OCI-LY7 (cell line): ENCODE data around the gene DDX25. TPM values are rescaled to one million over a fixed set of nuclear protein-coding genes. Genes with fewer than 3 reads are reported as not detected.
A peak's percentile ranks its signal among the peaks of the same experiment; 100 is the strongest.

Source experiments
- BruUV-seq: library from RNA; stranded (reverse); fragments of 400-500 nt; replicated peaks from 2 replicates; lab custom pipeline; 2021; lab: Mats Ljungman, UMichigan
- CTCF ChIA-PET: fragments of 300-600 bp; sonication (Branson Sonifier 250); formaldehyde crosslinking; loops from one replicate; lab custom pipeline; 2022; ENCODE audit warnings: antibody characterized with exemption; ENCODE audit not compliant: unreplicated experiment; lab: Charles Lee
- POLR2A ChIA-PET: fragments of 300-600 bp; sonication (Branson Sonifier 250); formaldehyde crosslinking; loops from one replicate; lab custom pipeline; 2022; ENCODE audit warnings: antibody characterized with exemption; lab: Charles Lee
- DNase-seq: peaks from one replicate; pipeline ENCODE4 v3.0.0-alpha.2; 2015; ENCODE audit warnings: low spot score
- H2AFZ ChIP-seq: fragments of 200-600 bp; sonication (generic), shearing (Covaris generic); 2 replicates; pipeline ENCODE4 v1.6.1; 2014; ENCODE audit warnings: mild to moderate bottlenecking, antibody characterized with exemption, low read length, moderate library complexity
- H3K27ac ChIP-seq: fragments of 200-600 bp; sonication (generic); 2 replicates; pipeline ENCODE4 v1.5.1; 2014; ENCODE audit warnings: mixed run types, low read depth, mild to moderate bottlenecking, moderate library complexity, low read length, inconsistent platforms; ENCODE audit not compliant: poor library complexity, severe bottlenecking
- H3K36me3 ChIP-seq: fragments of 200-600 bp; sonication (generic); 2 replicates; pipeline ENCODE4 v1.6.1; 2014; ENCODE audit warnings: mild to moderate bottlenecking, antibody characterized with exemption, low read length, moderate library complexity, mixed read lengths; ENCODE audit not compliant: insufficient read depth
- H3K4me1 ChIP-seq: fragments of 200-600 bp; sonication (generic); 2 replicates; pipeline ENCODE4 v1.5.1; 2014; ENCODE audit warnings: mild to moderate bottlenecking, low read length; ENCODE audit not compliant: insufficient read depth, poor library complexity, severe bottlenecking
- H3K4me2 ChIP-seq: fragments of 200-600 bp; sonication (generic); 2 replicates; pipeline ENCODE4 v1.6.1; 2014; ENCODE audit warnings: mild to moderate bottlenecking, low read length
- H3K4me3 ChIP-seq: fragments of 200-600 bp; sonication (generic); 2 replicates; pipeline ENCODE4 v1.5.1; 2014; ENCODE audit warnings: mild to moderate bottlenecking, low read depth, low read length; ENCODE audit not compliant: poor library complexity, severe bottlenecking
- H3K79me2 ChIP-seq: fragments of 200-600 bp; sonication (generic); 2 replicates; pipeline ENCODE4 v1.6.1; 2016; ENCODE audit warnings: low read depth, mild to moderate bottlenecking, low read length, moderate library complexity, mixed read lengths; ENCODE audit not compliant: insufficient read depth
- H3K9me2 ChIP-seq: fragments of 200-600 bp; sonication (generic); 2 replicates; pipeline ENCODE4 v1.6.1; 2016; ENCODE audit warnings: mild to moderate bottlenecking, low read length, mixed read lengths; ENCODE audit not compliant: insufficient read depth
- H3K9me3 ChIP-seq: fragments of 200-600 bp; sonication (generic); 2 replicates; pipeline ENCODE4 v1.6.1; 2014; ENCODE audit warnings: mild to moderate bottlenecking, mixed run types, low read length, mixed read lengths
- H4K20me1 ChIP-seq: fragments of 200-600 bp; sonication (generic); 2 replicates; pipeline ENCODE4 v1.6.1; 2014; ENCODE audit warnings: mild to moderate bottlenecking, antibody characterized with exemption, low read length, moderate library complexity, mixed read lengths; ENCODE audit not compliant: insufficient read depth
- EZH2phosphoT487 ChIP-seq: fragments of 200-600 bp; sonication (generic); IDR thresholded peaks from 2 replicates; pipeline ENCODE4 v1.6.1; 2018; ENCODE audit warnings: low read depth, borderline replicate concordance, mild to moderate bottlenecking, mixed run types, antibody characterized with exemption, low read length, moderate library complexity, mixed read lengths
- intact Hi-C: fragments of 100-400 bp; cut with micrococcal nuclease; formaldehyde crosslinking; loops from one replicate; pipeline ENCODE4 v1.10.0; 2022; ENCODE audit not compliant: unreplicated experiment
- total RNA-seq, 2 experiments: library from RNA; depleted of rRNA in 1 of 2; stranded (reverse); fragments of >200 nt in 1 of 2; shearing (Covaris generic) in 1 of 2; gene quantifications; 2 replicates each; pipeline ENCODE4 v1.2.3, GENCODE V29; 2014 to 2022
- TF ChIP-seq, protein P1 (sequence below): fragments of 200-600 bp; sonication (generic); conservative IDR thresholded peaks from 2 replicates; pipeline ENCODE4 v1.5.1; 2014; ENCODE audit warnings: mild to moderate bottlenecking, antibody characterized with exemption, low read length, moderate library complexity, mixed read lengths

The DDX25 gene
- total RNA-seq, 2 experiments from 2014 or later, result 0.13 TPM; not detected in 1

DNA sequence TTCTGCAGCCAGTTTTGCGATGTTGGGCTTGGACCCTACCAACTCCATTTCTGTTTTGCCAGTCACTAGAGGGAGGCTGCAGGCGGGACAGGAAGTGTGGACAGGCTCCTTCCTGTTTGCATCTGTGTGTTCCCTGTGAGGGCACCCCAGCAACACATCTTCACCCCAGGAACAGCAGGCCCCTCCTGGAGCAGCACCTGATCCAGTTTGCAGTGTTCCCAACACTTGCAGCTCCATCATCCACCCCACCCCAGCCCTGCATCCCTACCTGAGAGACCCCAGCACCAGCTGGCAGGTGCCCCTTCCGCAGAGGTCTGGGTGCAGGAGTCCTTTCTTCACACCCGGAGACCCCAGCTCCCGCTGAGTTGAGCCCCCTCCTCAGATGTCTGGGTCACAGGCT, 34.1 kb downstream of the DDX25 start:
- TF ChIP-seq EZH2phosphoT487, result no peak
- TF ChIP-seq, protein P1, sequence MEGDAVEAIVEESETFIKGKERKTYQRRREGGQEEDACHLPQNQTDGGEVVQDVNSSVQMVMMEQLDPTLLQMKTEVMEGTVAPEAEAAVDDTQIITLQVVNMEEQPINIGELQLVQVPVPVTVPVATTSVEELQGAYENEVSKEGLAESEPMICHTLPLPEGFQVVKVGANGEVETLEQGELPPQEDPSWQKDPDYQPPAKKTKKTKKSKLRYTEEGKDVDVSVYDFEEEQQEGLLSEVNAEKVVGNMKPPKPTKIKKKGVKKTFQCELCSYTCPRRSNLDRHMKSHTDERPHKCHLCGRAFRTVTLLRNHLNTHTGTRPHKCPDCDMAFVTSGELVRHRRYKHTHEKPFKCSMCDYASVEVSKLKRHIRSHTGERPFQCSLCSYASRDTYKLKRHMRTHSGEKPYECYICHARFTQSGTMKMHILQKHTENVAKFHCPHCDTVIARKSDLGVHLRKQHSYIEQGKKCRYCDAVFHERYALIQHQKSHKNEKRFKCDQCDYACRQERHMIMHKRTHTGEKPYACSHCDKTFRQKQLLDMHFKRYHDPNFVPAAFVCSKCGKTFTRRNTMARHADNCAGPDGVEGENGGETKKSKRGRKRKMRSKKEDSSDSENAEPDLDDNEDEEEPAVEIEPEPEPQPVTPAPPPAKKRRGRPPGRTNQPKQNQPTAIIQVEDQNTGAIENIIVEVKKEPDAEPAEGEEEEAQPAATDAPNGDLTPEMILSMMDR, result no peak
- H3K79me2 ChIP-seq, result no peaks in the 10 kb centered on the region
- no peaks in the 10 kb centered on the region for H3K9me3 ChIP-seq
- no peaks in the 10 kb centered on the region for H4K20me1 ChIP-seq
- no peak overlapping the region for H3K4me3 ChIP-seq
- no TSS peak for BruUV-seq
- peak overlapping the region; percentile 40 for H2AFZ ChIP-seq
- H3K4me1 ChIP-seq, result no peaks in the 10 kb centered on the region
- H3K4me2 ChIP-seq, result no peak overlapping the region
- POLR2A ChIA-PET, result interaction anchor here (0.6 to 1.1 kb wide), 3 partner anchors 11 to 57 kb away, joined by 3 read pairs; no protein-coding TSS in a partner anchor
- no peaks in the 10 kb centered on the region for H3K9me2 ChIP-seq
- DNase-seq, result peak; percentile 23
- CTCF ChIA-PET, result interaction anchor here (0.6 kb wide), 1 partner anchor 13 kb away, joined by 3 read pairs; no protein-coding TSS in a partner anchor
- intact Hi-C loops, result no loop called here
- no peaks in the 10 kb centered on the region for H3K36me3 ChIP-seq
- no peak overlapping the region for H3K27ac ChIP-seq

DNA sequence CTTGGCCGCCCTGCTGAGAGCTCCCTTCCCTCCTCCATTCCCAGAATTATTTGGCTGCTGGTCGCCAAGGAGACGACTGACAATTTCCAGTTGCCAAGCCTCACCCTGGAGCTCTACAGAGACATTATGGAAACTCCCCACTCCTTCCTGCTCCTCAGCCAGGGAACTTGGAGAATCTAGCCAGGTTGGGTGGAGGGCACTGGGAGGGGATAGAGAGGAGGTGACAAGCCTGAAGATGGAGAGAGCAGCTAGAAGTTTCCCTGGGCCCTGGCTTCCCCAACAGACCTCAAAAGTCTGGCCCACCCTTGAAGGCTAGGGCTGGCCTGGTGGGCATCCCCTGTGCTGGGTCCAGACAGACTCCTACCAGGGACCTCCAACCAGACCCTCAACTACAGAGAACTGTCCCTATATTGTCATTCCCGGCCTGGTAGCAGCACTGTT, 34.8 kb downstream of the DDX25 start:
- POLR2A ChIA-PET, result no interaction called here
- CTCF ChIA-PET, result no interaction called here
- H2AFZ ChIP-seq, result peak overlapping the region; percentile 40; the same call in 1 of the 2 replicates
- no peaks in the 10 kb centered on the region for H3K9me2 ChIP-seq
- H3K79me2 ChIP-seq, result no peaks in the 10 kb centered on the region
- no peaks in the 10 kb centered on the region for H3K9me3 ChIP-seq
- no peaks in the 10 kb centered on the region for H4K20me1 ChIP-seq
- no peak overlapping the region for H3K4me2 ChIP-seq
- no TSS peak for BruUV-seq
- no peaks in the 10 kb centered on the region for H3K36me3 ChIP-seq
- intact Hi-C loops, result no loop called here
- no peaks in the 10 kb centered on the region for H3K4me1 ChIP-seq
- H3K27ac ChIP-seq, result no peak overlapping the region
- no peak for DNase-seq
- no peak overlapping the region for H3K4me3 ChIP-seq
- TF ChIP-seq, protein P1, result no peak
- TF ChIP-seq EZH2phosphoT487, result no peak

DNA sequence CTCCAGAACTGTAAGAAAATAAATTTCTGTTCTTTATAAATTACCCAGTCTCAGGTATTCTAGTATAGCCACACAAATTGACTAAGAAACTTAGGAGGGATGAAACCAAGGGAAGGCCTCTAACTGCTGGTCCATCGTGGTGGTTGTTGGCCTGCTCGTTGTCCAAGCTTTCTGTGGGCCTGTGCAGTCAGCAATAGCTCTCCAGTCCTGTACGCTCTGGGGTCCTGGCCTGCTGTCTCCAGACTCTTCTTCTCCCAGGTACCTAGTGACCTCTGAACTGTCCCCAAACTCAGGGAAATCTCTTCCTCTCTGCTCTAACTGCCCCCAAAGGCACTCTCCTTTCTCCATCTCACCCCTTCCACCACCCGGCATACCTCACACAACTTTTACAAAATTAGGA, 35.8 kb downstream of the DDX25 start:
- intact Hi-C loops, result no loop called here
- no peak overlapping the region for H3K27ac ChIP-seq
- H2AFZ ChIP-seq, result no peak overlapping the region

More for the DNA sequence above, 35.8 kb downstream of the DDX25 start:
- BruUV-seq, result no TSS peak
- Histone ChIP-seq H3K79me2 (no peaks in the 10 kb centered on the region), H3K4me2 (no peak overlapping the region), H3K9me3 (no peaks in the 10 kb centered on the region), H3K4me1 (no peaks in the 10 kb centered on the region), H4K20me1 (no peaks in the 10 kb centered on the region), H3K4me3 (no peak overlapping the region), H3K9me2 (no peaks in the 10 kb centered on the region), H3K36me3 (no peaks in the 10 kb centered on the region)
- ChIA-PET POLR2A (interaction anchor here (0.7 to 1.6 kb wide), 3 partner anchors 12 to 273 kb away, joined by 3 to 8 read pairs (median 4); no protein-coding TSS in a partner anchor), CTCF (no interaction called here)
- TF ChIP-seq, protein P1, result no peak
- TF ChIP-seq EZH2phosphoT487, result no peak
- no peak for DNase-seq
